Anterior cingulate cortex (tissue), 58 donors: Measurements from ENCODE around the gene JTB.

ENCODE experiments used
- DNase-seq, 58 donors: peaks; one replicate each; lab custom pipeline; 2025; lab: John Stamatoyannopoulos, UW

Gene JTB

GRCh38 chr1:153936011-153936802, 41.3 kb downstream of the JTB start:
- DNase-seq: no peak

GRCh38 chr1:153934746-153935145, 42.7 kb downstream of the JTB start:
- DNase-seq: no peak

DNA sequence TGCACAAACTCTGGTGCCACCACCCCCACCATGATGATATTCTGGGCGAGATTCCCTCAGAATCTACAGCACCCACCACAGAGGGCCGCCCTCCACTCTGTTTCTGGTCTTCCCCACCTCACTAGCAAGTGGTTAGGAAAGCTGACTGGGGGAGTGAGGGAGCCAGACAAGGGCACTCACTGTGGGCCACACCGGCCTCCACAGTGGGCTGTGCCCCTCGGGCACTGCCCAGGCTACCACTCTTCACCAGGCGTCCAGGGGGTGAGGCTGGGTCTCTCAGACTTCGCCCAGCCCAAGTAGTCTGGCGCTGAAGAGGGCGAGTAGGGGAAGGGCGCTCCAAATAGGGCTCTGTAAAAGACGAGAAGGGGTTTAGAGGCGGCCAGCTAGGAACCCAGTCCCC, 43.5 kb downstream of the JTB start:
- no peak for DNase-seq

GRCh38 chr1:153933430-153933829, 44.0 kb downstream of the JTB start:
- DNase-seq: no peak

DNA sequence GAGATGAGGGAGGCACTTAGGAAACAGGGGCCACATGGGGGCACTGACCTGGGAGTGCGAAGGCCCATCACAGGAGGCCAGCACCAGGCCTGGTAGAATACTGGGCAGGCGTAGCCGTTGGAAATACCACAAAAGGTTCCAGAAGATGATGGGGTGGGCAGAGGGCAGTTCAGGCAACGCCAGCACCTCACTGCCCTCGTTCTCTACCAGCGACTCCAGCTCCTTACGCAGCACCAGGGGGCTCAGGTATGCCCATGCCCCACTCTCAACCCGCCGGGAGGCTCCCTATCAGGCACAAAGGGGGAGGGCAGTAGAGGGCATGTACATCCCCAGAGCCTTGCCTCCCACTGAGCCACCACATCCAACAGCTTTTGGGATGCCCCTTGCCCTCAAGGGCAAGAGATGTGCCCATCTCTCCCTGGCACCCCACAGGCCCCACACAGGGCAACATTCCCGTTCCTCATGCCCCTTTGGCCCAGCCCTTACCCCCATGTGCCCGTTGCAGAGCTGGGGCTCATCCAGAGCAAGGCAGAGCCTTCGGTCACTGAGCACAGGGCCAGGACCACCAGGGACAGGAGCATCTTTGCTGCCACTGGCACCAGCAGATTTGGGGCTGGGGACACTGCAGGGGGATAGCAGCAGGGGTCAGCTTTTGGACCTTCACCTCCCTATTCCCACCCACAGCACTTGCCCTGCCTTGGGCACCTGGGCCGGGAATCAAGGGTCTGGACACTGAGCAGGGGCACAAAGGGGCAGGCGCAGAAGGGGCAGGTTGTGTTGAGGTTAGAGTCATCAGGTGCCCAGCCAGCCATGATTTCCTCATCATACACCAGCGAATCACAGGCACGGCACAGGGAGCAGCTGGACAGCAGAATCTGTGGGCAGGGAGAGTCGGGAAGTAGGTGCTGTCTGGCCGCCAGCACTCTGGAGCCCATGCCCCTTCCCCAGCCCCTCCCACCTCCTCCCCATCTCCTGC, 45.0 kb downstream of the JTB start:
- no peak for DNase-seq

DNA sequence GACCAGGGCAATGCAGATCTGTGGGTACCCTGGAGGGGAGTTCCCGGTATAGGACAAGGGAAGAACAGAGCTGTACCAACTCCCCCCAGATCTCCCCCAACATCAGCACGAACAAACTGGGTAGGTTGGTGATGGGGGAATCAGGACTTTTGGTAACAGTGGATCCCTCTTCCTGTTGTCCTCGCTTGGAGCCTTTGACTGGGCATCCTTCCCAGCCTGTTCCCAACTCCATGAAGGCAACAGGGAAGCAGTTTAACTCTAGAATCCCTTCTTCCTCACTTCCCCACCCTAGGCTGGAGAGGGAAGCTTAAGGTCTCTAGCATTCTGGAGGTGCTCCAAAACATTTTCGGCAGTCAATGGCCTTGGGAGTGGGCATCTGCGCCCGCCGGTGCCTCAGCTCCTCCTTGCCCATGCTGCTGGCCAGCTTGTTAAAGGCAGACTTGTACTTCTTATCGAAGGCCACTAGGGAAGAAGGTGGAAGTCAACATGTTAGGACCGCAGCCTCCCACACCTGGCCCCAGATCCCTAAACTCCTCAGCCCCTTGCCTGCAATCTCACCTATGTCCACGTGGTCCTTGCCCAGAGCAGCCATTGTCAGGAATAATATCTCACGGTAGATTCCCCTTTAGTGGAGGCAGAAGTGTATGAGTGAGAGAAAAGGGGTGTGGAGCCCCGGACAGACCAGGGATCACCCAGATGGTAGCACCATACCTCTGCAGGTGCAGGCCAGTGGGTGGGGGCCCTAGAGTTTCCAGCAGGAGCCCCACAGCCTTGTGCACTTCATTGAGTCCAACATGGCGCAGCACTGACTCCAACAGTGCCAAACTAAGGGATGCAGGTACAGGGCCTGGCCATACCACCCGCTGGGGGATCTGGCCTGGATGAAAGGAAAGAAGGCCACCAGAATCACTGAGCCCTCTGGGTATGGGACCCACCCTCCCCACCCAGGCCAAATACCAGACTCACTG, 47.2 kb downstream of the JTB start:
- DNase-seq: peak in 1 of 58 donors; percentile 8

DNA sequence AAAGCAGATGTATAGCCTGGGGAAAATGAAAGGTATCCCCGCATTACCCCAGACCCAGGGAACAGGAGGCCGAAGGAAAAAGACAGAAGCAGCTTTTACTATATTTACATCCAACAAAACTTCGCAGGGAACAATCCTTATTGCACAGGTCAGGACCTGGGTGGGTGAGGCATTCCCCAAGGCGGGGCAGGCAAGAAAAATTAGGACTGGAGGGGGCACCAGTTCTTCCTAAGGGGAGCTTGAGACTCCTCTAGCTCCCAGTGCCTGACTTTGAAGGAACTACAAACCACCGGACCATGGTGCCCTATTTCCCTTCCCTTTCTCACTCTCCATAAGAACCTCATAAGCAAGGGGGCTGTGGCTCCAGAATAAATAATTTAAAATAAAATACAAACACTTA, 48.0 kb downstream of the JTB start:
- peak in 1 of 58 donors; percentile 47 for DNase-seq

DNA sequence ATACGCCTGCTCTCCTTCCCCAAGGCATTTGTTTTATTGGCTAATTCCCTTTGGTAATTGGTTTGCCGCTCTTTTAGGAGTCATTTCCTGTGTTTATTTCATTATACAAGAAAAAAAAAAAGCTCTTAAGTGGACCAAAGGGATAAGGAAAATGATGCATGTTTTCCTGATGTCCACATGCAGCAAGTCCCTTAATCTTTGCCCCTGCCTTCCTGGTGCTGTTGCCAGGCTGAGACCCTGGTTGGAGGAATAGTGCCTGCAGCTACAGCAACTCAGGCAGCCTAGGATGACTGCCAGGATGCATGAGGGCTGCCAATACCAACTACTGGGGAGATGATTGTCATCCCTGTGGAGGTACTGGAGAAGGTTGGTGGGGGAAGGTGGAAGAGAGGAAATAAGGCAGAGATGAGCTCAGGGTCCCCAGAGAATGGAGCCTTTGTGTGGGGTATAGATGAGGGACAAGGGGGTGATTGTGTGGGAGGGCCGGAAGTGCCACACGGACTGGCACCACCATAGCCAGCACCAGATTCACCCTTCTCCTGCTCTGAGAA, 48.6 kb downstream of the JTB start:
- DNase-seq: peak in 48 of 58 donors; percentile 6 to 88 (median 62)

GRCh38 chr1:153928245-153928644, 49.2 kb downstream of the JTB start:
- DNase-seq: peak in 1 of 58 donors; percentile 17

DNA sequence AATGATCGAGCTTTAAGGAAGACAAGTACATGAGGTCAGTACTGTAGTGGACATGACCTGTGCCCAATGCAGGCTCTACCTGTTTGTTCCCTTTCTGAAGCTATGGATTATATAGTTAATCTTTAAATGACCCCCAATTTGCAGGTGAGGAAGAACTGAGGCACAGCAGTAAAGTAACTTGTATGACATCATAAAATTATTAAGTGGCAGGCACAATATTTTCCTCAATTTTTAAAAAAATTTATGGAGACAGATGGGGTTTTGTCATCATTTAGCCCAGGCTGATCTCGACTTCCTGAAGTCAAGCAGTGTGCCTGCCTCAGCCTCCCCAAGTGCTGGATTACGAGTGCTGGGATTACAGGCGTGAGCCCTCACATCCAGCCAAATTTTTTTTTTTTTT, 51.1 kb downstream of the JTB start:
- DNase-seq: no peak
